Mucosa of descending colon (tissue), 3 donors: ENCODE measurements around the gene CCBE1. TPM values are rescaled to one million over a fixed set of nuclear protein-coding genes. Genes with fewer than 3 reads are reported as not detected.

Experiments
- ATAC-seq: fragments of 200-7000 bp; cut with Tn5 transposase; one replicate; pipeline ENCODE4 v1.9.1; 2020; ENCODE audit warnings: mild to moderate bottlenecking, moderate library complexity
- DNase-seq, 3 donors: peaks; one replicate each; pipeline ENCODE4 v3.0.0-alpha.2; 2020
- H3K36me3 ChIP-seq: fragments of 200-600 bp; one replicate; pipeline ENCODE4 v1.8.0; 2021; ENCODE audit warnings: low read depth, mild to moderate bottlenecking
- H3K4me1 ChIP-seq: fragments of 200-600 bp; one replicate; pipeline ENCODE4 v1.8.0; 2021; ENCODE audit warnings: low read depth, mild to moderate bottlenecking
- H3K4me3 ChIP-seq: fragments of 200-600 bp; one replicate; pipeline ENCODE4 v1.8.0; 2021; ENCODE audit warnings: mild to moderate bottlenecking
- H3K9me3 ChIP-seq: fragments of 200-600 bp; one replicate; pipeline ENCODE4 v1.8.0; 2021; ENCODE audit warnings: mild to moderate bottlenecking
- CTCF ChIP-seq: fragments of 200-600 bp; IDR thresholded peaks from one replicate; pipeline ENCODE4 v1.8.0; 2022; ENCODE audit warnings: antibody characterized with exemption, mild to moderate bottlenecking
- intact Hi-C, 2 donors: fragments of 100-400 bp; cut with DNase I in 1 of 2; cut with micrococcal nuclease in 1 of 2; formaldehyde crosslinking; loops; one replicate each; pipeline versions ENCODE4 v1.11.0 to v1.11.1; 2022; cut with DNase I, micrococcal nuclease
- total RNA-seq, 3 donors: library from RNA; stranded (reverse); fragmentation: NEBNext Ultra II Directional in 2 of 3; extraction: Animal tissue kit (Norgen Biotek cat#: 25700) in 2 of 3; gene quantifications; one replicate each; pipeline versions ENCODE4 v1.2.1 to v1.2.4, GENCODE V29; 2021 to 2023
- donor health status: DM: no; HTN: no; CAD: no; lungs with moderate emphysema.
- donor health status: DM: no; HTN: no; CAD: no.
- donor health status: DM: no; HTN: yes; CAD: no.

Gene CCBE1
- total RNA-seq, 3 donors from 2014 or later = 1.6 to 54.7 (median 2.2) TPM

GRCh38 chr18:59387687-59388565, 309.3 kb downstream of the CCBE1 start:
- Histone ChIP-seq H3K4me1 (no peaks in the 10 kb centered on the region), H3K9me3 (no peaks in the 10 kb centered on the region), H3K4me3 (no peak overlapping the region), H3K36me3 (no peaks in the 10 kb centered on the region)
- no peak for DNase-seq
- intact Hi-C loops = no loop called here
- no peak for ATAC-seq
- TF ChIP-seq CTCF = no peak

DNA sequence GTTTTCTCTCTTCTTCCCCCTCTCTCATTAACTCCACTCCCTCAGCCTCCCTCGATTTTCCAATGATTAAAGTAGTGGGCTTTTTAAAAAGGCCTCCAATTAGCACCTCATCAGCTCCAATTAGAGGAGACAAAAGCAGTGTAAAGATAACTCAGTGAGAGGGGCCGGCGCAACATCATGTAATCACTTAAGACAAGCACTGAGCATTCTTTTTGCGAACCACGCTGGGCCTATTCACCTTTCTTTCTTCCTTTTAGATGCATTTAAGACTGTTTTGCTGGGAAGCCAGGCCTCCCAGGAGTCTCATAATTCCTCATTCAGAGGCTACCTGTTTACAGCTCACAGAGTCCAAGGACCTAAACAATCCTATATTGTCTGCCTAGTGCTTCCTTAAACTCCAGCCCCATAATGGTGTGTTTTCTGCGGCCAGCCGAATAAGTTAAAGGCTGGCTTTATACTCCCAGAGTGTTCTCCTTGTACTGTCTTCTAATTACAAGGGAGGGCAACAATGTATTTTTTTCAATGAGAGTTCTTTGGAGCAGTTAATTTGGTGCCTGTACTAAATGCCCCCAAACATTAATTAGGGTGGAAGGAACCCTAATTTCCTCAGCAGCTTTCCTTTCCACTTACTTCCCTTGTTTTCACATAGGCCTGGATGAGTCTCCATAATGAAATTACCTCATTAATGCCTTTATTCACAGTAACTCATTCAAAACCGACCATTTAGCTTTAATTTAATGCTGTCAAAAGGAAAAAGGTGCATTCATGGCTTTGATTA, 310.1 kb downstream of the CCBE1 start:
- no peak for ATAC-seq
- no peak for TF ChIP-seq CTCF
- no peak overlapping the region for H3K4me3 ChIP-seq
- H3K9me3 ChIP-seq = no peaks in the 10 kb centered on the region
- no peaks in the 10 kb centered on the region for H3K36me3 ChIP-seq
- no peaks in the 10 kb centered on the region for H3K4me1 ChIP-seq
- intact Hi-C loops = no loop called here
- DNase-seq = no peak

DNA sequence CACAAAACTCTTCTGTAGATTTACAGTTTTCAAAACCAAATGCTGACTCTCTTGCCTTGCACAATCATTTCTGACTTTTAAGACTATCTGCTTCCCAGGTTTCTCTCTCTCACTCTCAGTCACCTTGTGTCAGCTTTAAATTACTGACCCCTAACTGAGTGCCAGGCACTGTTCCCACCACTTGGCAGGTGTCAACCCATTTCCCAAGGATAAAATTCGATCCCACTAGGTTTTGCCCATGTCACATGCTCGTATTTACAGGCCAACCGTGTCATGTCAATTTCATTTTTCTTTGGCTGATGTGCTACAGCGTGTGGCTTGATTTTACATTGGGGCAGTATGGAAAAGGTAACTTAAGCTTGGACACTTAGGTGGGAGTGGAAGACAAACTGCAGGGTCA, 312.0 kb downstream of the CCBE1 start:
- Histone ChIP-seq H3K36me3 (no peaks in the 10 kb centered on the region), H3K4me1 (no peaks in the 10 kb centered on the region), H3K4me3 (no peak overlapping the region), H3K9me3 (no peaks in the 10 kb centered on the region)
- ATAC-seq (no peak), DNase-seq (no peak)
- no peak for TF ChIP-seq CTCF
- intact Hi-C loops = no loop called here

GRCh38 chr18:59383851-59384250, 313.4 kb downstream of the CCBE1 start:
- Histone ChIP-seq H3K9me3 (no peaks in the 10 kb centered on the region), H3K4me1 (no peaks in the 10 kb centered on the region), H3K4me3 (no peak overlapping the region), H3K36me3 (no peaks in the 10 kb centered on the region)
- no peak for ATAC-seq
- intact Hi-C loops = no loop called here
- no peak for DNase-seq
- TF ChIP-seq CTCF = no peak

- TF ChIP-seq CTCF = no peak
- intact Hi-C loops = no loop called here
- no peak for DNase-seq
- no peak for ATAC-seq
- no peaks in the 10 kb centered on the region for H3K4me1 ChIP-seq
- H3K9me3 ChIP-seq = no peaks in the 10 kb centered on the region
- no peaks in the 10 kb centered on the region for H3K36me3 ChIP-seq
- H3K4me3 ChIP-seq = no peak overlapping the region
Measured at GRCh38 chr18:59382383-59382782, 314.8 kb downstream of the CCBE1 start.
